ENCODE measurements around the gene SELPLG.

GRCh38 chr12:108647585-108648287, 14.0 kb upstream of the SELPLG start:
- TF ChIP-seq POLR2AphosphoS5 (IDR thresholded peaks at IDR 0.05; ENCODE audit: borderline replicate concordance, low read depth, low read length) (no peak), EZH2 (IDR thresholded peaks at IDR 0.05) (no peak)

Measured in SK-N-MC (cell line).